Measurements from ENCODE around the gene GPR152.

DNA sequence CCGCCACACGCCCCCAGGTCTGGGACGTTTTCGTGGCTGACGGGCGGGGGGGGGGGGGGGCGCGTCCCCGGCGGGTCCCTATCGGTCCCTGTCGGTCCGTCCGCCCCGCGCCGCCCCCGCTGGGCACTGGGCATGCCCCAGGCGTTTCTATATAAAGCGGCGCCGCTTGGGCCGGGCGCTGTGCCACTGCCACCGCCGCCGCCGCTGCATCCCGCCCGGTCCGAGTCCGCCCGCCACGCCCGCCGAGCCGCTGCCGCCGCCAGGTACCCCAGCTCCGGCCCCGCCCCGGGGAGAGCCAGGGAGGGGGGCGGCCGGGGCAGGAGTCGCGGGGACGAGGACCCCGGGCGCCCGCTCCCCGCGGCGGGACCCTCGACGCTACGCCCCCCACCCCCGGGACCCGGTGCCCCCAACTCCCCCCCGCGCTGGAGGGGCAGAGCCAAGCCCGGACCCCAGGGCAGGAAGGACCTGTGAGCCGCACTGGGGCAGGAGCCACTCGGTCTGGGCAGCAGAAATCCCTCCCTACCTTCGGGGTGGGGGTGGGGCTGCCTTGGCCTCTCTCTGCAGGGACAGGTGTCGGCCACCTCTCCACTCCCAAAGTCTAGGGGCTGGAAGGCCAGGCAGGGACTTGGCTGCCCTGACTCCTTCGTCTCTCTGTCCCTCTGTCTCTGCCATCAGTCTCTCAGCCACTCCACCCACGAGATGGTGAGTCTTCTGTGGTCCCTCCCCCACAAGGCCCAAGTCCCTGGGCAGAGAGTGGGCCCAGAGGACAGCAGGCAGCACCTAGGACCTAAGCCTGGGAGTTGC is 36.8 kb downstream of the GPR152 start, which contains the start of gene CARNS1:
- no peak for TF ChIP-seq POLR2A (IDR thresholded peaks at IDR 0.05; ENCODE audit: control extremely low read depth in 1 of 2, low read depth in 2 of 2, low read length in 2 of 2)
- no peak for TF ChIP-seq HDAC2 (IDR thresholded peaks at IDR 0.05; ENCODE audit: borderline replicate concordance in 1 of 2, low read depth in 2 of 2, low read length in 2 of 2)
- no peak for TF ChIP-seq RFX5 (IDR thresholded peaks at IDR 0.05; ENCODE audit: borderline replicate concordance, low read depth, low read length)
- TF ChIP-seq, protein P1, sequence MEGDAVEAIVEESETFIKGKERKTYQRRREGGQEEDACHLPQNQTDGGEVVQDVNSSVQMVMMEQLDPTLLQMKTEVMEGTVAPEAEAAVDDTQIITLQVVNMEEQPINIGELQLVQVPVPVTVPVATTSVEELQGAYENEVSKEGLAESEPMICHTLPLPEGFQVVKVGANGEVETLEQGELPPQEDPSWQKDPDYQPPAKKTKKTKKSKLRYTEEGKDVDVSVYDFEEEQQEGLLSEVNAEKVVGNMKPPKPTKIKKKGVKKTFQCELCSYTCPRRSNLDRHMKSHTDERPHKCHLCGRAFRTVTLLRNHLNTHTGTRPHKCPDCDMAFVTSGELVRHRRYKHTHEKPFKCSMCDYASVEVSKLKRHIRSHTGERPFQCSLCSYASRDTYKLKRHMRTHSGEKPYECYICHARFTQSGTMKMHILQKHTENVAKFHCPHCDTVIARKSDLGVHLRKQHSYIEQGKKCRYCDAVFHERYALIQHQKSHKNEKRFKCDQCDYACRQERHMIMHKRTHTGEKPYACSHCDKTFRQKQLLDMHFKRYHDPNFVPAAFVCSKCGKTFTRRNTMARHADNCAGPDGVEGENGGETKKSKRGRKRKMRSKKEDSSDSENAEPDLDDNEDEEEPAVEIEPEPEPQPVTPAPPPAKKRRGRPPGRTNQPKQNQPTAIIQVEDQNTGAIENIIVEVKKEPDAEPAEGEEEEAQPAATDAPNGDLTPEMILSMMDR (IDR thresholded peaks at IDR 0.05; ENCODE audit: control extremely low read depth in 1 of 3, insufficient read depth in 1 of 3, low read depth in 1 of 3, low read length in 3 of 3) = no peak
- no peak for TF ChIP-seq ATF3 (IDR thresholded peaks at IDR 0.05; ENCODE audit: insufficient read depth, low read depth, low read length)
- TF ChIP-seq, protein P2, sequence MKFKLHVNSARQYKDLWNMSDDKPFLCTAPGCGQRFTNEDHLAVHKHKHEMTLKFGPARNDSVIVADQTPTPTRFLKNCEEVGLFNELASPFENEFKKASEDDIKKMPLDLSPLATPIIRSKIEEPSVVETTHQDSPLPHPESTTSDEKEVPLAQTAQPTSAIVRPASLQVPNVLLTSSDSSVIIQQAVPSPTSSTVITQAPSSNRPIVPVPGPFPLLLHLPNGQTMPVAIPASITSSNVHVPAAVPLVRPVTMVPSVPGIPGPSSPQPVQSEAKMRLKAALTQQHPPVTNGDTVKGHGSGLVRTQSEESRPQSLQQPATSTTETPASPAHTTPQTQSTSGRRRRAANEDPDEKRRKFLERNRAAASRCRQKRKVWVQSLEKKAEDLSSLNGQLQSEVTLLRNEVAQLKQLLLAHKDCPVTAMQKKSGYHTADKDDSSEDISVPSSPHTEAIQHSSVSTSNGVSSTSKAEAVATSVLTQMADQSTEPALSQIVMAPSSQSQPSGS (IDR thresholded peaks at IDR 0.05; ENCODE audit: low read length) = no peak
- no peak for TF ChIP-seq EZH2 (IDR thresholded peaks at IDR 0.05; ENCODE audit: low read depth, low read length, severe bottlenecking)
- TF ChIP-seq RAD21 (IDR thresholded peaks at IDR 0.05 in 1 of 2, conservative IDR thresholded peaks at IDR 0.05 in 1 of 2; ENCODE audit: low read depth in 2 of 2, low read length in 2 of 2) = no peak
- TF ChIP-seq TAF7 (optimal IDR thresholded peaks at IDR 0.05; ENCODE audit: borderline replicate concordance, low read depth, low read length) = no peak
- TF ChIP-seq KDM1A (IDR thresholded peaks at IDR 0.05; ENCODE audit: borderline replicate concordance, low read length) = no peak
- no peak for TF ChIP-seq EP300 (IDR thresholded peaks at IDR 0.05; ENCODE audit: borderline replicate concordance in 1 of 2, low read depth in 2 of 2, low read length in 2 of 2)
- TF ChIP-seq CEBPB (IDR thresholded peaks at IDR 0.05; ENCODE audit: low read depth, low read length) = no peak

All from H1 (cell line).